Measurements from ENCODE around the gene RARRES2.

Gene RARRES2

GRCh38 chr7:150336746-150337145 lies 4.7 kb downstream of the RARRES2 start:
- DNase-seq (ENCODE audit: low read depth) = no peak

- DNase-seq (ENCODE audit: low read depth) = no peak
Measured at GRCh38 chr7:150335774-150336112, 5.7 kb downstream of the RARRES2 start.

- no peak for DNase-seq (ENCODE audit: low read depth)
Measured at GRCh38 chr7:150335108-150335773, 6.2 kb downstream of the RARRES2 start.

DNA sequence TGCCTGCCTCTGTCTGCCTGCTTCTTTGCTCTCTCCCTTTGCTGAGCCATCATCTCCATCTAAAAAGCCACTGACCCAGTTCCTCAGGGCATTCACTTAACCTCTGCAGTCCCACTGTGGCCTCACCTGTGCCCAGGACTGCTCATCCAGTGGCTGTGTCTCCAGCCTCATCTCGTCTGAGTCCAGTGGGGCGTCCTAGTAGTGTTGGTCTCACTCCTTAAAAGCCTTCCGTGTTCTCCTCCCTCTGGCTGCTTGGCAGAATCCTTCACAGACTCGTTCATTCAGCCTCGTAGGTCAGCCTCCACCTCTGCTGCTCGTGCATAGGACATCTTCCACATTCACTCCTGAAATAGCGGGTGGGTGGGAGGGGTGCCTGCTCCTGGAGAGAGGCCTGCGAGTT lies 7.3 kb downstream of the RARRES2 start:
- no peak for DNase-seq (ENCODE audit: low read depth)

DNA sequence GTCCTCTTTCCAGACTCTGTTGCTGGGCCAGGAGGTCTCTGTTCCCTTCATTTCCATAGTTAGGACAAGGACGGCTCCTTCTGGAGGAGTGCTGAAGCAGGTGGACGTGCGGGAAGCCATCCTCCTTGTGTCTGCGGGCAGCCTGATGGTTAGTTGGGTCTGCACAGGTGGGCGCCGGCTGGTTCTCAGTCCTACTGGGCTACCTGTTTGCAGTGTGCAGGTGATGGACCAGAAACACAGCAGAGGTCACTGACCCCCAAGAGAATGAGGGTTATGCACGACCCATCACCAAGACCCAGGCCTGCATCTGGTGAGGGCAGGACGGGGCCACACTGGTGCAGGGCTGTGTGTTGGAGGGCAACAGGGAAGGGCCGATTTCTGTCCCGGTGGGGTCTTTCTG lies 7.8 kb downstream of the RARRES2 start:
- no peak for DNase-seq (ENCODE audit: low read depth)

DNA sequence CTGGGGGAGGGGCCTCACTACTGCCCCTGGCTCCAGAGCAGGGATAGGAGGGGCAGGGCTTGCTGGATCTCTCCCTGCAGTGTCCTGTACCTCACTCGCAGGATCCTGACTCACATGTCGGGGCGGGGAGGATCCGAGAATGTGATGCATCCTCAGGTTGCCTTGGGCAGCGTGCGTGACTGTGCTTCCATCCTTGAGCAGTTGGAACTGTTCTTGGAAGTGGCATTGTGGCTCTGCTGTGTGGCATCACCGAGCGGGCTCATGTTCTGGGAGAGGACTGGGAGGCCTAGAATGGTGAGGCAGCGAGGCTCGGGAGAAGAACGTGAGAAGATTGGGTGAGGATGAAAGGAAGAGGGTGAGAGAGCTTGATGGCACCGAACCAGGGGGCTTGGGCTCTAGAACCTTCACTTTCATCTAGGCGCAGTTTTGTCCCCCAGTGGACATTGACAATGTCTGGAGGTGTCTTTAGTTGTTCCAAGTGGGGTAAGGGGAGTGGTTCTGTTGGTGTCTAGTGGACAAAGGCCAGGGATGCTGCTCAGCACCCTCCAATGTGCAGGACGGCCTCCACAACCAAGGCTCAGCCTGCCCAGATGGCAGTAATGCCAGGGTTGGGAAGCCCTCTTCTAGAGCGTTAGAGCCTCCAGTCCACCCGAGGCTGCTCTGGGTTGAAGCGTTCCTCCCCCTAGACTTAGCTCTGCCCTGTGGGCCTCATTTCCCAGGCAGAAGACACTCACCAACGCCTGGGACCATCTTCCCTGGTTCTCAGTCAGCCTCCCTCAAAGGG lies 8.4 kb downstream of the RARRES2 start:
- no peak for DNase-seq (ENCODE audit: low read depth)

GRCh38 chr7:150330211-150330885 lies 11.1 kb downstream of the RARRES2 start:
- DNase-seq (ENCODE audit: low read depth) = no peak

DNA sequence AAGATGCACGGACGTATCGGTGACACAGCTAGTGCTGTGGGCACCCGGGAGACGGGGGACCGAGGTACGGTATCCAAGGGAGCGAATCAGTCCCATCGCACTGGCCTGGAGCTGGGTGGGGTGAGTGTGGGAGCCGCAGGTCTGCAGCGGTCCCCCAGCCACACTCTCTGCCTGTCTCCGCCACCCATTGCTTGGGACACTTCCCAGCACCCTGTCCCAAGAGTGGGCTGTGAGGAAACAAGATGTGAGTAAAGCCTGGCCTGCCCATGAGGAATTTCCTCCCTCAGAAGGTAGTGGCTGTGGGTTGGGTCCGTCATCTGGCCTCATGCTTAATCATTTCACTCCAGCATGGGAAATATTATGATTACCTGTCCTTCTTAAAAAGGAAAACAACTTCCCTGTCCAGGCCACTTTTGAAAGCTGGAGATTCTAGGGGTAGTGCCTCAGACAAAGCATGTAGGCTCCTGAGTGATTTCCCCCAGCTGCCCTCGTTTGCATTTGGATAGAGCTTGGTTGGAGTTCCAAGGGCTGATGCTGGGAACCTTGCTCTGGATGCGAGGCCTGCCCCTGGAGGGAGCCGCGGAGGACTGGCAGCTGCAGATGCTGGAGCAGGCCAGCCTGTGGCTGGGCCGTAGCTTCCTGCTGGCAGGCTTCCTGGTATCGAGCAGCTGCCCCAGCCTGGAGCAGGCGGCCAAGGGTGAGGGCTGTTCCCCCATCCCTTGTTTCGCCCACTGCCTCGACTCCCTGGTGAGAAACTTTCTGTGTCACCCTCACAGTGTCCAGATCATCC lies 11.9 kb downstream of the RARRES2 start:
- no peak for DNase-seq (ENCODE audit: low read depth)

- no peak for DNase-seq (ENCODE audit: low read depth)
Measured at GRCh38 chr7:150327308-150327707, 14.1 kb downstream of the RARRES2 start.

GRCh38 chr7:150326657-150327268 lies 14.7 kb downstream of the RARRES2 start:
- no peak for DNase-seq (ENCODE audit: low read depth)

DNA sequence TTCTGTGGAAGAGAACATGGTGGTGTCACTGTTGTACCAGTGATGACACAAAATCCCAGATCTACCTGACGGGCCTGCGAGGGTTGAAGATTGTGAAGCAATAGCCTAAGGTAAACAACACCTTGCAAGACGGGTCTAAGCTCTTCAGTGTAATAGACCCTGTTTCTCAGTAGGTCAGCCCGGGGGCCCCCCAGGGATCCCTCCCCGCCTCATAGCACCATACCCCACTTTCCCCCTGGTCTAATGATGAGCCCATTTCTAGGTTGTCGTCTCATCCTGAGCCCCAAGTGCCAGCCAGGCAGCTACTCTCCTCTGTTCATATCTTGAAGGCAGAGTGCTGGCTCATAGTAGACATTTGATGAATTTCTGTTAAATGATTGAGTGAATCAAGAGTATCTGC lies 15.5 kb downstream of the RARRES2 start:
- no peak for DNase-seq (ENCODE audit: low read depth)

DNA sequence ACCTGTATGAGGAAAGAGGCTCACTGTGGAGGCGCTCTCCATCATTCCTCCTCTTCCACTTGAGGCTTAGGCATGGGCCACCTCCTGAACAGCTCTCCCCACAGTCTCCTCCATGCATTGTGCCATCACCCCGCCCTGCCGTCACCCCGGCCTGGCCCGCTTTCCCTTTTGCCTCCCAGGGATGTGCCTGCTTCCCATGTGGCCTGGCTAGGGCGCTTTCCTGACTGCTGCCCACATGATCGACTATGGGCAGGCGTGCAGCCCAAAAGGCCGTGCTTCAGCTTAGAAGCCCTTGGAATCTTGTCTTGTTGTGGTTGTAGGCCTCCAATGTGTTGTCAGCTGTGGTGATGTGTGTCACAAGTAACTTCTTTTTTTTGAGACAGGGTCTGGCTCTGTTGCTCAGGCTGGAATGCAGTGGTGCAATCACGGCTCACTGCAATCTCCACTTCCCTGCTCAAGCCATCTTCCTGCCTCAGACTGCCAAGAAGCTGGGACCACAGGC lies 16.3 kb downstream of the RARRES2 start:
- DNase-seq (ENCODE audit: low read depth) = no peak

DNA sequence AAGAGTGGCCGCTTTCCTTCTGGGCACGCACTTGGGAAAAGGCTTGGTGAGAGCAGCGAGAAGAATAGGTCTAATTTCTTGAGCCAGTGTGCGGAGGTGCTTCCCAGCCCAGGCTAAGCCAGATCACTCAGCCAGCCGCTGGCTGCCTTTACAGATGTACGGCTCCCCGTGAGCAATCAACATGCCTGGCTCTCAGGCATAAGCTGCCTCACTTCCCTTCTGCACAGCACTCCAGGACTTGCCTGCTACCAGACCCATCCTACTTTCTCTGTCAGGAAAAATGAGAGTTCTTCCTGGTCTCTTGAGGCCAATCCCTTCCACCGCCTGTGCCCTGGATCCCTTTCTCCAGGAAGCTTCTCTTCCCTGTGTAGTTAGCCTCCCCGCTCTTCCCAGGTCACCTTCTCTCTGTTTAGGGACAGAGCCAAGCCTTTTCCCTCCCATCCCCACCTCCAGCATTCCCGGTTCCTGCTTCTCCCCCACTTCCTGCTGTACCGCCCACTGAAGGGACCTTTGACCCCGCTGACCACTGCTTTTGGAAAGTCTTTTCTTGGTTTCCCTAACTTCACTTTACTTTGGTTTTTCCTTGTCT lies 17.0 kb downstream of the RARRES2 start:
- no peak for DNase-seq (ENCODE audit: low read depth)

DNA sequence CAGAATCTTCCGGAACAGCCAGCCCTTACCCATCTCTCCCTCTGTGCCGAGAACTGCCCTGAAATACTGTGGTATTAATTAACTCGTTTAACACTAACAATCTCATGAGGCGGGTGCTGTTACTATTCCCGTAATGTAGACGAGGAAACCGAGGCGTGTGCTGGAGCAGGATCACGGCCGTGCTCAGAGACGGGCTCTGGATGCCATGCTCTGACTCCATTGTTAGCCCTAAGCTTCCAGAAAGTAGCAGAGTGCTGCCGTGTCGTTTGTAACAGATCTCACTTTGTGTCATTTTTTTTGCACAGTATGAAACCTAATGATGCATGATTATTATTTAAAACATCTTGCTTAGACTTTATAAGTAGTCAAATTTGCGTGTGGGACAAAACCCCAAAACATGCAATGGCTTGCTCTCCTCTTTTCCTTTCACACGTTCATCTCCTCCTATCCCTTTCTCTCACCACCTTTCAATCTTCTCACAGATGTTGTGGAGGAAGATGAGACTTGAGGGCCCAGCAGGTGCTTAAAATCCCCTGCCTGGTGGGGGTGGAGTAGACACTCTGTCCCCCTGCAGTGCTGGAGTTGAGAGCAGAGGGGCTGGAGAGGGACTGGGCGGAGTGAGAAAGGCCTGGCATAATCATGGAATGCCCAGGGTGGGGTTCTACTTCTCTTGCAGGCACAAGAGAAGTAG lies 17.6 kb downstream of the RARRES2 start:
- no peak for DNase-seq (ENCODE audit: low read depth)

DNA sequence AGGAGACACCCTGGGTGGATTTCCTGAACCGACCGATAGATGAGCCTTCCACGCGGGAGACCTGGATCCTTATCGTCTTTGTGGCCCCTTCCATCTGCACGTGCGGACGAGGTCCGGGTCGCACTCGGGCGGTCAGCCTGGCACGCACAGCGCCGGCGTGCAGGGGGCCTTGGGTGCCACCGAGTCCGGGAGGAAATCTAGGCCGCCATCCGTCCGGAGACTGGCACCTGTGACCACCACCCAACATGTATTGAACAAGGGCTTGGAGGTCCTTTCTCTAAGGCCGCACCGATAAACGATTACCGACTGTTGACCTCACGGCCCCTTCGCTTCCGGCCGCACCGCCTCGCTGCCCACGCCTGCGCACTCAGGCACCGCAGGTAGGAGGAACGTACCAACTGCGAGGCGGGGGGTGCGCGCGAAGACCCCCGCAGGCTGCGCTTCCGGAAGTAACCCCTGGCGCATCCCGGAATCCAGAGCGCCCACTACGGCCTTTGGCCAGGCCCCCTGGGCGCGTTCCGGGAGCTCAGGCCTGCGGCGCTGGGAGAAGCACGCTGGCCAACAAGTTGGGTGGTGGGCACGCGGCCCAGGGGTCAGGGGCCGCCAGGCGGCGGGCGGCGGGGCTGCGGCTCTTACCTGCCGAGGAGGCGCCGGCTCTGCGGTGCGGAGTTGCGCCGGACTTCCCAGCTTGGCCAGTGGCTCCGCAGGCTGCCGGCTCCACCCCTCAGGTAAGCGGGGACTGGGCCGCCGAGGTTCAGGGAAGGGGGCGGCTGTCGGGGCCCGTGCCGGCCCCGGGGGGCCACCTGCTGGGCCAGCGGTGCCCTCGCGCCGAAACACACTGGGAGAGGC lies 18.4 kb downstream of the RARRES2 start, which contains the start of the genes ACTR3C and LRRC61:
TSS of gene ACTR3C (minus strand) at position 713 of the 849 bp plus-strand sequence. CDS start 28,249 bp downstream, outside the sequence.
TSS of gene LRRC61 (plus strand) at position 523 of the 849 bp plus-strand sequence. CDS start 13,507 bp downstream, outside the sequence.
- peak; percentile 51 for DNase-seq (ENCODE audit: low read depth)

- peak; percentile 35 for DNase-seq (ENCODE audit: low read depth)
Measured at GRCh38 chr7:150322114-150322832, 19.2 kb downstream of the RARRES2 start.

GRCh38 chr7:150321788-150322113 lies 19.7 kb downstream of the RARRES2 start:
- DNase-seq (ENCODE audit: low read depth) = no peak

DNA sequence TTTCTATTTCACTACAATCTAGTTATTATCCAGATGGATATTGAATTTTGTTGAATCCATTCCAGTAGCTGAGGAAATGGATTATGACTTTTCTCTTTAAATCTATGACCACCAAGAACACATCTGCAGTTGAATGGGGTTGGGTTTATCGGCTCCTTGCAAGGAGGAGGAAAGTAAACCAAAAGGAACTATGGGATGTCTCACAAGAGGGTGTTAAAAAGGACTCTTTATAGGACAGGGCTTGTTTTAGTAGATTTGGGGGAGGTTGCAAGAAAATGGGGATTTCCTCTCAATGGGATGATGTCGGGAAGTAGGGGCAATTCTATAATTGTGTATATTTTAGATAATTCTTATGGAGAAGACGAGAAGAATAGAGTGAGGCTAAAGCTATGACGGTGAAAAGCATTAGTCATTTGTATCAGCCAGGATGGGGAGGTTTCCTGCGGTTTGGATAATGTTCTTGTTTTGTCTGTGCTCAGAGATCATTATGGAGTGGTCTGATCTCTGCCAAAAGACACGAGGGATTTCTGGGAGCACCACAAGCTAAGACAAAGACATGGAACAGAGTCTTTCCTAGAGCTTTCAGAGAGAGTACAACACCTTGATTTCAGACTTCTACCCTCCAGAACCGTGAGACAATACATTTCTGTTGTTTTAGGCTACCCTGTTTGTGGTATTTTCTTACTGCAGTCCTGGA lies 23.5 kb downstream of the RARRES2 start:
- DNase-seq (ENCODE audit: low read depth) = no peak

Measured in activated gamma-delta T cell treated with anti-CD3 and anti-CD28 coated beads, Interleukin-2, amount 50 U/mL, for 16 hours (primary cell).